ENCODE data around the gene C17orf67. TPM values are rescaled to one million over a fixed set of nuclear protein-coding genes. Genes with fewer than 3 reads are reported as not detected.

C17orf67 gene
- total and polyA plus RNA-seq, 2 of the 8 experiments (the other 6 are each of a cell fraction or from before 2014, with no cell fraction given) = 0.67 to 2.2 TPM

DNA sequence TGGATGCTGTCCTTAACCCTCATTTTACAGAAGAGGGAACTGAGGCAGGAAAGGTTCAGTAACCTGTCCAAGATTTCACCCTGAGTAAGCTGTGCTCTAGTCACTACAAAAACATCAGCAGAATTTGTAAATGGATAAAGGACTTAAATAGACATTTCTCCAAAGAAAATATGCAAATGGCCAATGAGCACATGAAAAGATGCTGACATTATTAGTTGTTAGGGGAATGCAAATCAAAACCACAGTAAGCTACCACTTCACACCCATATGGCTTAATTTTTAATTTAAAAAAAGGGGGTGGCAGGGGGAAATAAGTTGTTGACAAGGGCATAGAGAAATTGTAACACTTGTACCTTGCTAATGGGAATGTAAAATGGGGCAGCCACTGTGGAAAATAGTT lies 51.4 kb downstream of the C17orf67 start (continued):
- TF ChIP-seq SRF (IDR thresholded peaks at IDR 0.05; ENCODE audit: low read depth, low read length) = no peak
- TF ChIP-seq GTF2F1 (IDR thresholded peaks at IDR 0.05; ENCODE audit: borderline replicate concordance, low read depth, low read length) = no peak
- TF ChIP-seq GABPA (IDR thresholded peaks at IDR 0.05; ENCODE audit: borderline replicate concordance, insufficient read depth, low read length) = no peak
- no peak for TF ChIP-seq EZH2 (IDR thresholded peaks at IDR 0.05; ENCODE audit: low read depth, low read length, severe bottlenecking)

Measured in H1 (cell line).